CD4-positive, alpha-beta T cell treated with Interleukin-2 at 100 ng/mL for 4 hours (primary cell): ENCODE results near the gene SYNRG.

Experiments
- DNase-seq: peaks from one replicate; pipeline ENCODE4 v3.0.0-alpha.2; 2020; ENCODE audit warnings: low spot score

The SYNRG gene

DNA sequence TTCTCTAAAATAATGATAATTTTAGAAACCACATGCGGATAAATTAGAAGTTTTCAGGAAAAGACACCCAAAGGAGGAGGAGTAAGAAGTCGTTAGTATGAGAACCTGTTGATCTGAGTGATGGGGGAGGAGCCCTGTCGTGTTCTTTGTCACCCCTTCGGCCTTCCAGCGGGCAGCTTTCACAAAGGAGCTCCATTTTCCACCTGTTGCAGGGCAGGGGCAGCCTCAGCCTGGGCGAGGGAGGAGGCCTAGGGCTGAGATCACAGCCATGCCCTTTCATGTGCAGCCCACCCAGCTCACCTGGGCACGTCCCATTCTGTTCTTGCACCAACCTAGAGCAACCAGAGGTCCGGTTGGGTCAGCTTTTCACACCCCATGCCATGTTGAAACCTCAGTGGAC is 114.2 kb downstream of the SYNRG start:
- no peak for DNase-seq

DNA sequence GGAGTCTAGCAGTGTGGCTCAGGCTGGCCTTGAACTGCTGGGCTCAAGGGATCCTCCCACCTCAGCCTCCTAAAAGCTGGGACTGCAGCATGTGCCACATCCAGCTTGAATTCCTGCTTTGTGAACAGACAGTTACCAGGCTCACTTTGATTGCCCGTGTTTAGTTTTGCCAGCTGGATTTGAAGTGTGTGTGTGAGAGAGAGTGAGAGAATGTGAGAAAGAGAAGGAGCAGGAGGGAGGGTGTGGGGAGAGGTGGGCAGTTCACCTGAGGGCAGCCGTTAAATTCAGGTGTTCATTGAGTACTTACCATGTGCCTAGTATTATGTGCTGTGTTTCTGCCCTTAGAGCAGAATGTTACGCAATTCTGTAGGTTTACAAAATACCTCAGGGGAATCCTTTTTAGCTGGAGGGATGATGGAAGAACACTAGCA is 114.8 kb downstream of the SYNRG start:
- DNase-seq: no peak

GRCh38 chr17:37493249-37494027 is 115.8 kb downstream of the SYNRG start:
- no peak for DNase-seq

GRCh38 chr17:37492167-37492566 is 117.1 kb downstream of the SYNRG start:
- DNase-seq: no peak

DNA sequence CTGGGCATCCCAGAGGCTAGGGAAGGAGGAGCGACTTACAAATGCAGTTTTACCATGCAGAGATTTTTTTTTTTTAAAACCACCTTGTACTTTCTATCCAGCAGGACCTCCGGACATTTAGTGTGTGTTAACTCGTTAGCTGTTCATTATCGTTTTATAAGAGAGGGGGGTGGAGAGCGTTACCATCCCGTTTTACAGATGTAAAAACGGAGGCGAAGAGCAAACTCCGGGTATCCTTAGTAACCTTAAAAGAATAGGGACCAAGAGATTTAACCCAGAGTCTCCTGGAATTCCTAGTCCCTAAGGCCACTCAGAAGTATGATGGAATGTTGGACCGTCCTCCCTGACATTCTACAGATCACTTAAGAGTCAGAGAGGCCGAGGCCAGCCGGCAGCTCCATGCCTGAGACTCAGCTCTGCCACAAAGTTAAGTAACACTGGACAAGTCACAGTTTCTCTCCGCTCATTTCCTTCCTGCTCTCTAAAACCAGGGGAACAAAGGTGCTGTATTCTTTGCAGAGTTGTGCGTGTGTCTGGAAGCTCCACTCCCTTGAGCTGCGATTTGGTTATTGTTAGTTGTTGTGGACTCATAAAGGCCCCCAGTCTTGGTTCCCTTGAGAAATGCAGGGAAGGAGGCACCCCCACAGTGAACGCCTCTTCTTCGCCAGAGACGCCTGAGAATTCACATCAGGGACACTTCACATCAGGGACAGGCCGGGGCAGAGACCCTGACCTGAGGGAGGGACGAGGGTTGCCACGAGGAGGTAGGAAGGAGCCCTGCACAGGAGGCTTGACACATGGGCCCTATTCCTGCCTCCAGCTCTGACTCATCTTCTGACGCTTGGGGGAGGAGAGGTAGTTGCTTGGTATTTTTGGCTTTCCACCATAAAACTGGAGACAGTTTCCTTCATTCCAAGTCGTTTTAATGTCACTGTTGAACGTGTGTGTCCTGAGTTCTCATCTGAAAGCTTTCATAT is 118.3 kb downstream of the SYNRG start:
- DNase-seq: no peak

GRCh38 chr17:37490022-37490587 is 119.1 kb downstream of the SYNRG start:
- peak; percentile 69 for DNase-seq

- DNase-seq: peak; percentile 86
These were observed 119.8 kb downstream of the SYNRG start, which contains the start of gene DUSP14 for GRCh38 chr17:37489197-37490001. Gene DUSP14, plus strand, starts transcription at chr17:37489891. Its CDS starts 22,382 bp downstream, at chr17:37512273.

GRCh38 chr17:37488607-37489196 is 120.5 kb downstream of the SYNRG start:
- peak; percentile 72 for DNase-seq

- peak; percentile 3 for DNase-seq
These were observed 121.1 kb downstream of the SYNRG start for GRCh38 chr17:37488009-37488604.

DNA sequence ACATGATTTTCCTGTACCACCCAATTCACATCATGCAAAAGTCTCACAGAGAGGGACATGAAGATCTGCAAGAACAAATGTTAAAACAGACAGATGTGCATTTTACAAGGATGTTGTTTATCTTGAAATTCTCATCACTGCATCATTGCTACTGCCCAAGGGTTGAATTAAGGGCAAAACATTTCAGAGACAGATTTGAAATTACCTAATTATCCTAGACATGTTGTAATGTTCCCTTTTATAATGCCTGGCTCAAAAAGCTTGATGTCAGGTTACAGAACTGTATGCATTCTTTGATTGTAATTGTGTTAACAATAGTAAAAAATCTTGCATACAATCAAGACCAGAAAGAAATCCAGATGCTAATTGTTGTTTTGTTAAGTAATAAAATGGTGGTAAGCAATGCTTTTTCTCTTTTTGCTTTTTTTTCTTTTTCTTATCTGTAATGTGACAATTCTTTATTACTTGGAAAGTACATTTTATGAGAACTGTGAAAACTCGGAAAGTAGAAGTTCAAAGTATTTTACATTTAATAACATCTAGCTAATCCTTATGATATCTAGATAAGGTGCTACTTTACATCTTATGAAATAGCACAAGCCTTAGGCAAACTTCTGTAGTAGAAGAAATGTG is 123.2 kb downstream of the SYNRG start:
- no peak for DNase-seq

DNA sequence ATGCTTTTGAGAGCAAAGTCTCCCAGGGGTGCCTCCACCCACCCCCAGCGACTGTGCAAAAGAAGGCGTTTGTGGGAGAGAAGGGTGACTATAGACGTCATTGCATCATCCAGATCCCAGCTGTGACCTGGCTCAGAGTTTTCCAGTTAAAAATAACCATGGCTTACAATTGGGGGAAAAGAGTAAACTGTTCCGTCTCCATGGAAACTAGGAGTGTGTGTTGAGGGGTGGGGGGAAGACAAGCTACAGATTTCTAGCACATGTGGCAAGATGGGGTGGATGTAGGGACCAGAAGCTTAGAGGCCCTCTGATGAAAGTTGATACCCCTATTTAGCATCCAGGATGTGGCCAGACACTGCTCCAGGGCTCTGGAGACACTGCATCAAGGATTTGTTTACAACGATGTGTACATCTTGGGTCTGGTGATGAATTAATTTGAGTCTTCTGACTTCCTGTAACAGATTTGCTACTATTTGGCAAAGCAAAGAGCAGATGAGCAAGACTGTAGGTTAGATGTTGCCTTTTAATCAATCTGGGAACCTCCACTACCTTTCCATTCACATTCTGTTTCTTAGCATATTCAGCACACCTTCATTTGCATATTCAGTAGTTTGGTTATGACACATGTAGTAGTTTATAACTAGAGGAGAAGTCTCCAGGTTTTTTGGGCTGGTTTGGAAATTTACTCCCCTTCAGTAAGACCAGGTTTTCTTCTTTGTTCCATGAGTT is 125.7 kb downstream of the SYNRG start:
- DNase-seq: no peak

DNA sequence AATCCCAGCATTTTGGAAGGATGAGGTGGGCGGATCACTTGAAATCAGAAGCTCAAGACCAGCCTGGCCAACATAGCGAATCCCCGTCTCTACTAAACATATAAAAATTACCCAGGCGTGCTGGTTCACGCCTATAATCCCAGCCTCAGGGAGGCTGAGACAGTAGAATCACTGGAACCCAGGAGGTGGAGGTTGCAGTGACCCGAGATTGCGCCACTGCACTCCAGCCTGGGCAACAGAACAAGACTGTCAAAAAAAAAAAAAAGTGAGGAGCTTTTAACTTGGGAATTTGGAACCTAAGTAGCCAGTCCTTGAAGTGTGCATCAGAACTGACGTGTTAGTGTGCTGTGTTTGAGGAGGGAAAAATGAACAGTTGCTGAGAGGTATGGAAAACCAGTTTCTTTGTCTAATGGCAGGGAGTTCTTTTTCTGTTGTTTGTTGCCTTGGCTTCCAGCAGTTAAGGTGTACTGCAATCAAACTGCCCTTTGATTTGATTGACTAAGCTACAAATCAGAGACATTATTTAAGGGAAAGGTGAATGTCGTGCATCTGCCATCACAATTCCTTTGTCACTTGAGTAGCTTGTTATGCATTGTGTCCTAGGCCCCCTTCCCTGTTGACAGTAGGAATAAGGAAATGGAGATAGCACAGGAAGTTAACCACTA is 128.1 kb downstream of the SYNRG start:
- DNase-seq: no peak

DNA sequence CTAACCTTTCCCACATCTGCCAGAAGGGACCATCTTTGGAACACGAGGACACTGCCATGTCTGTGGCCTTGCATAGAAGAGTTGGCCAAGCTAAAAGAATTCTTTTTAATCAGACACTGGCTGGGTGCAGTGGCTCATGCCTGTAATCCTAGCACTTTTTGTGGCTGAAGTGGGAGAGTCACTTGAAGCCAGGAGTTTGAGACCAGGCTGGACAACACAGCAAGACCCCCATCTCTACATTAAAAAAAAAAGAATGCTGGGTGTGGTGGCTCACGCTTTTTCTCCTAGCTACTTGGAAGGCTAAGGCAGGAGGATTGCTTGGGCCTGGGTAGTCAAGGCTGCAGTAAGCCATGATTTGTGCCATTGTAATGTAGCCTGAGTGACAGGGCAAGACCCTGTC is 128.8 kb downstream of the SYNRG start:
- DNase-seq: no peak

DNA sequence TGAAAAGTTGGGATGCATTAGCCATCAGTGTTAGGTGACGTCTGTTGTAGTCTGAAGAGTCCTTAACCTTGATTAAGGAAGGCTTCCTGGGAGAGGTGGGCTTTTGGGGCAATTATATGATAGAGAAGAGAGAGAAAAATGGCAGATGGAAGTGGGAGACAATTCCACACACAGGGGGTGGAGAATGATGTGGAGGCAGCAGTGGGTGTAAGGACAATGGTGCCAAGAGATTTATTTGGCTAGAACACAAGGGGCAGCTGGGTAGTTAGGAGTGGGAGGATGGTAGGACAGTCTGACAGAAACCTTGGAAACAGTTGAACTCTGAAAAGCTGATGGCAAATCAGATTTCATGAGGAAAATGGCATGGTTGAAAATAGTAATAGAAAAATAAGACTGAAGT is 130.2 kb downstream of the SYNRG start:
- DNase-seq: no peak

- DNase-seq: no peak
These were observed 131.0 kb downstream of the SYNRG start for GRCh38 chr17:37478187-37478586.

DNA sequence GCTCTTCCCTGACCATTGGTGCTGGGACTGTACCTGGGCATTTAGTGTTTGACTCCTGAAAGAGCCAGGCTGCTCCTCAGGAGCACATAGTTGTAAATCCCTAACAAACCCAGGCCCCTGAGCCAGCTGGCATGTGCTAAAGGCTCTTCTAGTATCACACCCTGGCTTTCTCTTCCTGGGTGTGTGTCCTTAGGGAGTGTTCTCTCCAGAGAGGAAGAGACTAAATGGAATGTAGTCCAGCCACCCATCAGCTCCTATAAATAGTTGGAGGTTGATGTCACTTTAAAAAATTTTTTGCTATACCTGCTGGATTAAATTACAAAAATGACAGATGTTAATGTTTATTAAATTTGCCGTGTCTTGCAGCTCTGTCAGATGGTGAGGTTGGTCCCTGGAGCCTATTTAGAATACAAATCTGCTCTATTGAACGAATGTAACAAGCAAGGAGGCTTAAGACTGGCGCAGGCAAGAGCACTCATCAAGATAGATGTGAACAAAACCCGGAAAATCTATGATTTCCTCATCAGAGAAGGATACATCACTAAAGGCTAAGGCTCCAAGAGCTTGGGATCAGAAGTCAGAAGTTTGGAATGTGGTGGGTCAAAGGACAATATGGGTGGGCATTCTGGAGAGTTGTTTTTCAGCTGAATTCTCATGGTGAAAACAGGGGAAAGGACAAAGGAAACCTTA is 132.6 kb downstream of the SYNRG start:
- no peak for DNase-seq

DNA sequence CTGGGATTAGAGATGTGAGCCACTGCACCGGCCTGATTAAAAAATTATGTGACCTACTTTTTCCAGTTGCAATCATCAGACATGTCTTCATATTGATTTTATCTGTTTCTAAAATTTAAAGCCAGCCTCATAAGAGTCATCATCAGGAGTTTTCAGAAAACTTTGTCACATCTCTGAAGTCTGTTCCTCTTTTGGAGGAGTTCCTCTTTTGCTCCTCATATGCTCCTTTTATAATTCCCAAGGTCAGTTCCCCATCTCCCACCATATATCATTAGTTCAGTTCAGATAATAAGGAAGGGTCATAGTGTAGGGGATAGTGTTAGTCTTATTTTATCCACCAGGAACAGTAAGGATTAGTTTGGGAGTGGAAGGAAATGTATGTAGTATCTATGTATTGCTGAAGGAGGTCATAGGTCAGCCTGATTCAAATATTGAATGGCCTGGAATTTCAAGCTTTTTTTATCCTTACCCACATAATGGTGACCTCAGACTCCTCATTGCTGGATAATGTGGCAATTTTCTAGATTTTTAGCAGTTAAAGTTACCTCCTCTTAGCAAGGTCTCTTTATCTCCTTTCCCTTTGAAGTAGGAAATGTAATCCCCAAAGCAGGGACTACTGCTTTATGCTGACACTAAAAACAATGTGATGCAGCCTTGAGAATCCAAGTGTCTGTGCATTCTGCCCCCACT is 133.3 kb downstream of the SYNRG start:
- no peak for DNase-seq

DNA sequence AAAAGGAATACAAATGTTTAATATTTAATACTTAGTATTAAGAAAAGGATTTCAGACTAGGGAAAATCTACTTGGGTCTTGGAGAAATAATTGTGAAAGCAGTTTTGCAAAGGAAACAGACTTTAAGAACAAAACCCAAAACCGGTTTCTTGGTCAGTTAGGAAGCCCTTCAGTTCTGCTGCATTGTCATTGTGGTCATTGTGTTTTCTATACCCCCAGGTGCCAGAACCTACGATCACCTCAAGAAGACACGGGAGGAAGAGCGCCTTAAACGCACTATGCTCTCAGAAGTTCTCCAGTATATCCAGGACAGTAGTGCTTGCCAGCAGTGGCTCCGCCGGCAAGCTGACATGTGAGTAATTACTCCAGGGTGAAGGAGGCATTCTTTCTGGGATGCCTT is 139.0 kb downstream of the SYNRG start:
- no peak for DNase-seq
